GM12872 (cell line): ENCODE data around the gene ZNF860.

Source experiments
- CTCF ChIP-seq: IDR thresholded peaks from 3 replicates; pipeline ENCODE4 v1.5.1; 2011; ENCODE audit warnings: low read depth, mild to moderate bottlenecking, low read length, moderate library complexity; ENCODE audit not compliant: insufficient read depth

Gene ZNF860

GRCh38 chr3:31953091-31953490, 28.5 kb upstream of the ZNF860 start:
- no peak for TF ChIP-seq CTCF

- no peak for TF ChIP-seq CTCF
Measured at GRCh38 chr3:31953636-31954035, 27.9 kb upstream of the ZNF860 start.

- no peak for TF ChIP-seq CTCF
Measured at GRCh38 chr3:31955581-31955980, 26.0 kb upstream of the ZNF860 start.

- no peak for TF ChIP-seq CTCF
Measured at GRCh38 chr3:31957106-31957505, 24.4 kb upstream of the ZNF860 start.

GRCh38 chr3:31958701-31959152, 22.8 kb upstream of the ZNF860 start:
- TF ChIP-seq CTCF = no peak

- TF ChIP-seq CTCF = no peak
Measured at GRCh38 chr3:31959251-31959650, 22.3 kb upstream of the ZNF860 start.

- no peak for TF ChIP-seq CTCF
Measured at GRCh38 chr3:31959951-31960792, 21.4 kb upstream of the ZNF860 start.
